Activated T-helper 1 cell treated with anti-CD3 and anti-CD28 coated beads, Interleukin-12 subunit alpha, Interleukin-12 subunit beta, Interleukin-2, Interleukin-4 antibody, amounts not matched to agents 30 ng/mL and 10 ng/mL and 1 ng/mL, durations not matched to agents 14 hours and 24 hours and 36 hours (primary cell): ENCODE results near the gene CGB1. TPM values are rescaled to one million over a fixed set of nuclear protein-coding genes. Genes with fewer than 3 reads are reported as not detected.

Experiments used
- DNase-seq: peaks from one replicate; pipeline ENCODE4 v3.0.0; 2021; ENCODE audit warnings: low spot score
- H3K27ac Mint-ChIP-seq: one replicate; pipeline ENCODE4 v1.8.0; 2021; ENCODE audit warnings: mild to moderate bottlenecking, mixed read lengths
- H3K27me3 Mint-ChIP-seq: one replicate; pipeline ENCODE4 v1.8.0; 2022; ENCODE audit warnings: mild to moderate bottlenecking, moderate library complexity, mixed read lengths; ENCODE audit not compliant: insufficient read depth
- H3K36me3 Mint-ChIP-seq: one replicate; pipeline ENCODE4 v1.8.0; 2021; ENCODE audit warnings: low read depth, mixed read lengths
- H3K4me1 Mint-ChIP-seq: one replicate; pipeline ENCODE4 v1.8.0; 2021; ENCODE audit warnings: low read depth, mixed read lengths
- H3K4me3 Mint-ChIP-seq: one replicate; pipeline ENCODE4 v1.8.0; 2021; ENCODE audit warnings: mild to moderate bottlenecking, moderate library complexity, mixed read lengths
- H3K9me3 Mint-ChIP-seq: one replicate; pipeline ENCODE4 v1.8.0; 2021; ENCODE audit warnings: mixed read lengths
- intact Hi-C: fragments of 100-400 bp; cut with micrococcal nuclease; formaldehyde crosslinking; loops from one replicate; pipeline ENCODE4 v1.15.1; 2024
- total RNA-seq: library from RNA; stranded (reverse); gene quantifications from 2 replicates; pipeline ENCODE4 v1.2.3, GENCODE V29; 2022

The CGB1 gene
- total RNA-seq, 1 donor from 2014 or later, result not detected

GRCh38 chr19:48992581-48993174 lies 44.0 kb downstream of the CGB1 start:
- H3K4me3 Mint-ChIP-seq, result peak overlapping the region; percentile 94
- no peaks in the 10 kb centered on the region for H3K27me3 Mint-ChIP-seq
- H3K36me3 Mint-ChIP-seq, result peaks cover 24% of the 10 kb centered on the region

GRCh38 chr19:48991873-48992580 lies 44.7 kb downstream of the CGB1 start:
- Mint-ChIP-seq H3K4me1 (peaks cover 43% of the 10 kb centered on the region), H3K36me3 (peaks cover 26% of the 10 kb centered on the region)
- DNase-seq, result no peak

More at GRCh38 chr19:48992581-48993174, 44.0 kb downstream of the CGB1 start:
- Mint-ChIP-seq H3K9me3 (no peaks in the 10 kb centered on the region), H3K4me1 (peaks cover 43% of the 10 kb centered on the region), H3K27ac (peak overlapping the region; percentile 96)
- intact Hi-C loops, result loop anchor here (1.0 to 5.0 kb wide), 18 partner anchors 27 to 665 kb away; partner anchors contain the start of genes ALDH16A1, BAX, BCAT2 and C19orf73
- no peak for DNase-seq

GRCh38 chr19:48991011-48991609 lies 45.6 kb downstream of the CGB1 start:
- Mint-ChIP-seq H3K4me1 (peaks cover 43% of the 10 kb centered on the region), H3K36me3 (peaks cover 25% of the 10 kb centered on the region), H3K27ac (peak overlapping the region; percentile 22), H3K27me3 (no peaks in the 10 kb centered on the region), H3K4me3 (peak overlapping the region; percentile 12), H3K9me3 (no peaks in the 10 kb centered on the region)
- intact Hi-C loops, result loop anchor here (5.0 kb wide), 3 partner anchors 41 to 664 kb away; partner anchors contain the start of genes CGB2 and EMP3
- DNase-seq, result no peak

More at GRCh38 chr19:48991873-48992580, 44.7 kb downstream of the CGB1 start:
- intact Hi-C loops, result loop anchor here (2.0 to 5.0 kb wide), 7 partner anchors 40 to 665 kb away; partner anchors contain the start of genes C19orf73, CGB2, DBP and EMP3
- Mint-ChIP-seq H3K9me3 (no peaks in the 10 kb centered on the region), H3K4me3 (peak overlapping the region; percentile 94), H3K27ac (peak overlapping the region; percentile 96), H3K27me3 (no peaks in the 10 kb centered on the region)

GRCh38 chr19:48990400-48990799 lies 46.3 kb downstream of the CGB1 start:
- no peak for DNase-seq
- H3K27me3 Mint-ChIP-seq, result no peaks in the 10 kb centered on the region
- peak overlapping the region; percentile 2 for H3K27ac Mint-ChIP-seq
- peaks cover 43% of the 10 kb centered on the region for H3K4me1 Mint-ChIP-seq
- H3K36me3 Mint-ChIP-seq, result peaks cover 26% of the 10 kb centered on the region
- intact Hi-C loops, result loop anchor here (5.0 kb wide), 3 partner anchors 42 to 663 kb away; partner anchors contain the start of genes CGB2 and EMP3
- H3K4me3 Mint-ChIP-seq, result peak overlapping the region; percentile 12
- H3K9me3 Mint-ChIP-seq, result no peaks in the 10 kb centered on the region

- no peak overlapping the region for H3K4me3 Mint-ChIP-seq
These were observed 46.9 kb downstream of the CGB1 start for GRCh38 chr19:48989701-48990291.

GRCh38 chr19:48988860-48989259 lies 47.8 kb downstream of the CGB1 start:
- intact Hi-C loops, result no loop called here
- Mint-ChIP-seq H3K27ac (peak overlapping the region; percentile 53), H3K27me3 (no peaks in the 10 kb centered on the region), H3K4me3 (no peak overlapping the region), H3K36me3 (peaks cover 25% of the 10 kb centered on the region), H3K9me3 (no peaks in the 10 kb centered on the region), H3K4me1 (peaks cover 27% of the 10 kb centered on the region)
- no peak for DNase-seq

More at GRCh38 chr19:48989701-48990291, 46.9 kb downstream of the CGB1 start:
- H3K27me3 Mint-ChIP-seq, result no peaks in the 10 kb centered on the region
- peaks cover 37% of the 10 kb centered on the region for H3K4me1 Mint-ChIP-seq
- peaks cover 26% of the 10 kb centered on the region for H3K36me3 Mint-ChIP-seq
- no peak overlapping the region for H3K27ac Mint-ChIP-seq
- H3K9me3 Mint-ChIP-seq, result no peaks in the 10 kb centered on the region
- DNase-seq, result no peak
- intact Hi-C loops, result loop anchor here (5.0 kb wide), 3 partner anchors 43 to 662 kb away; partner anchors contain the start of genes CGB2 and EMP3

GRCh38 chr19:48988286-48988685 lies 48.4 kb downstream of the CGB1 start:
- Mint-ChIP-seq H3K4me3 (no peak overlapping the region), H3K27ac (no peak overlapping the region), H3K4me1 (peaks cover 24% of the 10 kb centered on the region), H3K9me3 (no peaks in the 10 kb centered on the region), H3K27me3 (no peaks in the 10 kb centered on the region), H3K36me3 (peaks cover 24% of the 10 kb centered on the region)
- intact Hi-C loops, result no loop called here
- no peak for DNase-seq

- Mint-ChIP-seq H3K27ac (peak overlapping the region; percentile 75), H3K4me1 (peaks cover 21% of the 10 kb centered on the region), H3K36me3 (peaks cover 26% of the 10 kb centered on the region), H3K9me3 (no peaks in the 10 kb centered on the region), H3K27me3 (no peaks in the 10 kb centered on the region), H3K4me3 (no peak overlapping the region)
- intact Hi-C loops, result no loop called here
- no peak for DNase-seq
These were observed 49.4 kb downstream of the CGB1 start for GRCh38 chr19:48987323-48987722.

- no peak overlapping the region for H3K4me3 Mint-ChIP-seq
- H3K27me3 Mint-ChIP-seq, result no peaks in the 10 kb centered on the region
- peaks cover 17% of the 10 kb centered on the region for H3K4me1 Mint-ChIP-seq
- no peaks in the 10 kb centered on the region for H3K9me3 Mint-ChIP-seq
- DNase-seq, result no peak
- peaks cover 36% of the 10 kb centered on the region for H3K36me3 Mint-ChIP-seq
- intact Hi-C loops, result no loop called here
- H3K27ac Mint-ChIP-seq, result no peak overlapping the region
These were observed 50.5 kb downstream of the CGB1 start for GRCh38 chr19:48986211-48986610.

GRCh38 chr19:48985711-48986110 lies 51.0 kb downstream of the CGB1 start:
- H3K36me3 Mint-ChIP-seq, result peaks cover 34% of the 10 kb centered on the region
- no peaks in the 10 kb centered on the region for H3K9me3 Mint-ChIP-seq

More at GRCh38 chr19:48985711-48986110, 51.0 kb downstream of the CGB1 start:
- intact Hi-C loops, result no loop called here
- H3K4me3 Mint-ChIP-seq, result no peak overlapping the region
- no peaks in the 10 kb centered on the region for H3K27me3 Mint-ChIP-seq
- no peak for DNase-seq
- H3K4me1 Mint-ChIP-seq, result peaks cover 17% of the 10 kb centered on the region
- H3K27ac Mint-ChIP-seq, result no peak overlapping the region
